Osteoblast (primary cell): ENCODE measurements around the gene SLC27A2. TPM values are rescaled to one million over a fixed set of nuclear protein-coding genes. Genes with fewer than 3 reads are reported as not detected.

Experiments
- DNase-seq: peaks from one replicate; pipeline ENCODE4 v3.0.0; 2011; ENCODE audit warnings: low spot score, mixed read lengths; ENCODE audit not compliant: insufficient read length; ENCODE audit errors: missing footprints
- H2AFZ ChIP-seq: 2 replicates; pipeline ENCODE4 v1.6.0; 2011; ENCODE audit warnings: mild to moderate bottlenecking, low read length
- H3K27ac ChIP-seq: 2 replicates; pipeline ENCODE4 v1.5.1; 2011; ENCODE audit warnings: mild to moderate bottlenecking, low read depth, low read length, moderate library complexity
- H3K27me3 ChIP-seq: 2 replicates; pipeline ENCODE4 v1.6.0; 2012; ENCODE audit warnings: mild to moderate bottlenecking, control low read depth, inconsistent platforms, low read length, moderate library complexity; ENCODE audit not compliant: insufficient read depth
- H3K36me3 ChIP-seq: 2 replicates; pipeline ENCODE4 v1.5.1; 2011; ENCODE audit warnings: mild to moderate bottlenecking, low read length, control low read depth, moderate library complexity; ENCODE audit not compliant: insufficient read depth
- H3K4me1 ChIP-seq: 2 replicates; pipeline ENCODE4 v1.5.1; 2011; ENCODE audit warnings: mild to moderate bottlenecking, low read length, control low read depth, moderate library complexity; ENCODE audit not compliant: insufficient read depth
- H3K4me2 ChIP-seq: 2 replicates; pipeline ENCODE4 v1.6.0; 2011; ENCODE audit warnings: mild to moderate bottlenecking, low read length; ENCODE audit not compliant: insufficient read depth
- H3K4me3 ChIP-seq: fragments of 200-600 bp; sonication (generic); 3 replicates; pipeline ENCODE4 v1.5.1; 2012; ENCODE audit warnings: mild to moderate bottlenecking, low read length, inconsistent platforms; ENCODE audit not compliant: insufficient read depth
- H3K79me2 ChIP-seq: 2 replicates; pipeline ENCODE4 v1.6.0; 2012; ENCODE audit warnings: mild to moderate bottlenecking, low read length, control low read depth, inconsistent platforms; ENCODE audit not compliant: insufficient read depth
- H3K9me3 ChIP-seq: 2 replicates; pipeline ENCODE4 v1.5.1; 2011; ENCODE audit warnings: low read depth, low read length, control low read depth
- H4K20me1 ChIP-seq: 2 replicates; pipeline ENCODE4 v1.6.0; 2012; ENCODE audit warnings: mild to moderate bottlenecking, low read length, control low read depth; ENCODE audit not compliant: insufficient read depth
- small RNA-seq: library from RNA; depleted of rRNA; stranded (forward); fragments of <200 nt; gene quantifications from one replicate; pipeline ENCODE3, GENCODE V24; 2012
- total RNA-seq: library from RNA; depleted of rRNA; stranded (reverse); fragments of >200 nt; gene quantifications from 2 replicates; pipeline ENCODE4 v1.2.3, GENCODE V29; 2012
- TF ChIP-seq, protein P1 (sequence below): IDR thresholded peaks from 2 replicates; pipeline ENCODE4 v1.5.1; 2011; ENCODE audit warnings: mild to moderate bottlenecking, low read depth, low read length, moderate library complexity; ENCODE audit errors: extremely low read depth

The SLC27A2 gene
- total RNA-seq, 1 donor = not detected

DNA sequence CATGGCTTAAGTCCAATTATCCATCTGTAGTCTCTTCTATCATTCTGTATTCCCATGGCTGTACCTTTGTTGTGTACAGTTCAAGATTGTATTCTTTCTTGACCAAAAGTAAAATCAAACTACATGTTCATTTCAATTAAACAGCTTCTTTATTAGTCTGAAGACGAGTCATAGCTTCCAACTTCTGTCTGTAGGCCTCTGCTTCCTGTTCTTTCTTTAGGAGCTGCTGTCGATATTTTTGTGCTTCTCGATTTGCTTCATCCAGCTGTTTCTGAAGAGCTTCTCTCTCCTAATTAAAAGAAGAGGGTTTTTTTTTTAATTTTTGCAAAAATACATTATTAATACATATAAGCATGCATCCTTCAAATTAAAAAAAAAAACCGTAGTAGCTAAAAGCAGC is 96.5 kb downstream of the SLC27A2 start:
- no peak for DNase-seq
- no peak overlapping the region for H3K27ac ChIP-seq
- no peaks in the 10 kb centered on the region for H3K4me1 ChIP-seq
- H2AFZ ChIP-seq = no peak overlapping the region
- H3K4me3 ChIP-seq = no peak overlapping the region
- TF ChIP-seq, protein P1, sequence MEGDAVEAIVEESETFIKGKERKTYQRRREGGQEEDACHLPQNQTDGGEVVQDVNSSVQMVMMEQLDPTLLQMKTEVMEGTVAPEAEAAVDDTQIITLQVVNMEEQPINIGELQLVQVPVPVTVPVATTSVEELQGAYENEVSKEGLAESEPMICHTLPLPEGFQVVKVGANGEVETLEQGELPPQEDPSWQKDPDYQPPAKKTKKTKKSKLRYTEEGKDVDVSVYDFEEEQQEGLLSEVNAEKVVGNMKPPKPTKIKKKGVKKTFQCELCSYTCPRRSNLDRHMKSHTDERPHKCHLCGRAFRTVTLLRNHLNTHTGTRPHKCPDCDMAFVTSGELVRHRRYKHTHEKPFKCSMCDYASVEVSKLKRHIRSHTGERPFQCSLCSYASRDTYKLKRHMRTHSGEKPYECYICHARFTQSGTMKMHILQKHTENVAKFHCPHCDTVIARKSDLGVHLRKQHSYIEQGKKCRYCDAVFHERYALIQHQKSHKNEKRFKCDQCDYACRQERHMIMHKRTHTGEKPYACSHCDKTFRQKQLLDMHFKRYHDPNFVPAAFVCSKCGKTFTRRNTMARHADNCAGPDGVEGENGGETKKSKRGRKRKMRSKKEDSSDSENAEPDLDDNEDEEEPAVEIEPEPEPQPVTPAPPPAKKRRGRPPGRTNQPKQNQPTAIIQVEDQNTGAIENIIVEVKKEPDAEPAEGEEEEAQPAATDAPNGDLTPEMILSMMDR = no peak
- no peaks in the 10 kb centered on the region for H3K27me3 ChIP-seq
- no peaks in the 10 kb centered on the region for H3K9me3 ChIP-seq
- no peak overlapping the region for H3K4me2 ChIP-seq
- H4K20me1 ChIP-seq = no peaks in the 10 kb centered on the region
- no peaks in the 10 kb centered on the region for H3K36me3 ChIP-seq
- no peaks in the 10 kb centered on the region for H3K79me2 ChIP-seq

- Histone ChIP-seq H3K79me2 (no peaks in the 10 kb centered on the region), H2AFZ (no peak overlapping the region), H3K9me3 (no peaks in the 10 kb centered on the region), H3K36me3 (no peaks in the 10 kb centered on the region), H3K4me2 (no peak overlapping the region), H3K27me3 (no peaks in the 10 kb centered on the region), H4K20me1 (no peaks in the 10 kb centered on the region), H3K27ac (no peak overlapping the region), H3K4me3 (no peak overlapping the region), H3K4me1 (no peaks in the 10 kb centered on the region)
- DNase-seq = no peak
- TF ChIP-seq, protein P1 = no peak
Measured at GRCh38 chr15:50280271-50280670, 98.3 kb downstream of the SLC27A2 start.

DNA sequence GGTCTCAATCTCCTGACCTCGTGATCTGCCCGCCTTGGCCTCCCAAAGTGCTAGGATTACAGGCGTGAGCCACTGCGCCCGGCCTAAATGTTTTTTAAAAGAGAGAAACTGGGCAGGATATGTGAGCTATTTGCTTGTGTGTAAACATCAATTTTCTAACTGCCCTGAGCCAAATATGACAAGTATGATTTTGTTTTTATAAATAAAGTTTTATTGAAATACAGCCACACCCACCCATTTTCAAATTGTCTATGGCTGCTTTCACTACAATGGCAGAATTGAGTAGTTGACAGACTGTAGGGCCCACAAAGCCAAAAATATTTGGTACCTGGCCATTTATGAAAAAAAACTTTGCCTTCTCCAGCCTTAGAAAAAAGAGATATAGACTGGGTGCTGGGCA is 99.4 kb downstream of the SLC27A2 start:
- Histone ChIP-seq H3K79me2 (no peaks in the 10 kb centered on the region), H3K4me2 (no peak overlapping the region), H3K27ac (no peak overlapping the region), H2AFZ (no peak overlapping the region), H3K9me3 (no peaks in the 10 kb centered on the region), H3K4me3 (no peak overlapping the region), H3K27me3 (no peaks in the 10 kb centered on the region), H3K4me1 (no peaks in the 10 kb centered on the region), H3K36me3 (peaks cover 4% of the 10 kb centered on the region), H4K20me1 (no peaks in the 10 kb centered on the region)
- TF ChIP-seq, protein P1 = no peak
- no peak for DNase-seq

Small RNAs within 50 kb of the gene (small RNA-seq; reads per million reads assigned to genes)
- gene RF00019 = not detected

Other genes starting within 250 kb of the SLC27A2 start
- 0.88 and 1.1 TPM in 2 replicates for gene ATP8B4, start 63.0 kb upstream of the SLC27A2 start, total RNA-seq
- not detected in 2 replicates for gene HDC, start 83.5 kb downstream of the SLC27A2 start, total RNA-seq
- gene GABPB1, start 173.0 kb downstream of the SLC27A2 start, total RNA-seq = 33.3 and 44.9 TPM in 2 replicates
- 53.0 and 61.2 TPM in 2 replicates for gene USP8, start 242.2 kb downstream of the SLC27A2 start, total RNA-seq